ENCODE measurements around the gene TSPAN14. TPM values are rescaled to one million over a fixed set of nuclear protein-coding genes. Genes with fewer than 3 reads are reported as not detected.

Gene TSPAN14
- polyA plus RNA-seq, 3 donors, result 123 to 160 (median 146) TPM

- 52% methylated on average over 4 of the region's 6 CpGs for WGBS (ENCODE audit: insufficient coverage)
- intact Hi-C loops (cut with micrococcal nuclease), result loop anchor here in 1 of 2 donors (5.0 kb wide), 1 partner anchor 82 kb away; no protein-coding TSS in a partner anchor
- H3K36me3 ChIP-seq (replicated peaks in 1 of 2; ENCODE audit: control insufficient read depth in 1 of 2, insufficient read depth in 2 of 2, low read length in 2 of 2), result no peaks in the 10 kb centered on the region
- H3K4me2 ChIP-seq (replicated peaks; ENCODE audit: extremely low read depth, low read length, poor library complexity, severe bottlenecking), result peak overlapping the region; percentile 11
- H3K79me2 ChIP-seq (ENCODE audit: insufficient read depth, low read length), result no peaks in the 10 kb centered on the region
- DNase-seq, result peak in 1 of 3 donors; percentile 43
- no peak overlapping the region for H2AFZ ChIP-seq (ENCODE audit: insufficient read depth, low read depth, low read length, poor library complexity, severe bottlenecking)
- Mint-ChIP-seq H3K4me3 (peak overlapping the region in 1 of 2 donors; percentile 60), H3K27me3 (ENCODE audit: low read depth in 3 of 3) (no peaks in the 10 kb centered on the region), H3K27ac (peak overlapping the region in 6 of 7 donors; percentile 62 to 90 (median 78)), H3K4me1 (peaks cover 72% of the 10 kb centered on the region), H3K9me3 (peaks cover 0 to 2% (median 0%) of the 10 kb centered on the region in 7 donors), H3K36me3 (peaks cover 0 to 2% of the 10 kb centered on the region in 2 donors)
- H4K20me1 ChIP-seq (ENCODE audit: insufficient read depth, low read length), result peaks cover 8% of the 10 kb centered on the region
- H3K9ac ChIP-seq (ENCODE audit: insufficient read depth, low read length, poor library complexity, severe bottlenecking), result peak overlapping the region; percentile 46
- H3K27ac ChIP-seq (ENCODE audit: low read depth in 1 of 2, low read length in 2 of 2), result peak overlapping the region; percentile 58 to 86
- TF ChIP-seq CTCF (IDR thresholded peaks at IDR 0.05), result no peak
- no peaks in the 10 kb centered on the region for H3K9me3 ChIP-seq (replicated peaks in 1 of 2; ENCODE audit: control insufficient read depth in 1 of 2, insufficient read depth in 1 of 2, low read length in 2 of 2)
- H3K4me3 ChIP-seq (replicated peaks in 1 of 3; ENCODE audit: low read depth in 2 of 3, low read length in 3 of 3), result peak overlapping the region in 1 of 3 experiments; percentile 11
- peaks cover 66 to 70% of the 10 kb centered on the region in 2 donors for H3K4me1 ChIP-seq (ENCODE audit: control insufficient read depth in 1 of 2, insufficient read depth in 2 of 2, low read length in 2 of 2)
- no peaks in the 10 kb centered on the region for H3K27me3 ChIP-seq (ENCODE audit: control insufficient read depth in 2 of 2, insufficient read depth in 2 of 2, low read length in 2 of 2)
Measured at GRCh38 chr10:80528901-80529300, 74.8 kb downstream of the TSPAN14 start.

GRCh38 chr10:80529604-80530003 is 75.5 kb downstream of the TSPAN14 start:
- DNase-seq, result peak; percentile 70 to 78 (median 73)
- H3K79me2 ChIP-seq (ENCODE audit: insufficient read depth, low read length), result no peaks in the 10 kb centered on the region
- H3K4me2 ChIP-seq (replicated peaks; ENCODE audit: extremely low read depth, low read length, poor library complexity, severe bottlenecking), result peak overlapping the region; percentile 11
- no peaks in the 10 kb centered on the region for H3K27me3 Mint-ChIP-seq (ENCODE audit: low read depth in 3 of 3)
- no peaks in the 10 kb centered on the region for H3K9me3 ChIP-seq (replicated peaks in 1 of 2; ENCODE audit: control insufficient read depth in 1 of 2, insufficient read depth in 1 of 2, low read length in 2 of 2)
- peak overlapping the region; percentile 68 to 90 (median 73) for H3K27ac Mint-ChIP-seq
- TF ChIP-seq CTCF (IDR thresholded peaks at IDR 0.05), result no peak
- intact Hi-C loops (cut with micrococcal nuclease), result loop anchor here in 1 of 2 donors (5.0 kb wide), 1 partner anchor 82 kb away; no protein-coding TSS in a partner anchor
- H3K4me3 ChIP-seq (replicated peaks in 1 of 3; ENCODE audit: low read depth in 2 of 3, low read length in 3 of 3), result peak overlapping the region in 1 of 3 experiments; percentile 11
- H3K27me3 ChIP-seq (ENCODE audit: control insufficient read depth in 2 of 2, insufficient read depth in 2 of 2, low read length in 2 of 2), result no peaks in the 10 kb centered on the region
- H3K4me1 ChIP-seq (ENCODE audit: control insufficient read depth in 1 of 2, insufficient read depth in 2 of 2, low read length in 2 of 2), result peaks cover 59 to 63% of the 10 kb centered on the region in 2 donors
- H4K20me1 ChIP-seq (ENCODE audit: insufficient read depth, low read length), result peaks cover 5% of the 10 kb centered on the region
- H3K4me3 Mint-ChIP-seq, result peak overlapping the region; percentile 16 to 60
- peaks cover 65% of the 10 kb centered on the region for H3K4me1 Mint-ChIP-seq
- H3K36me3 Mint-ChIP-seq, result peaks cover 0 to 2% of the 10 kb centered on the region in 2 donors
- peak overlapping the region; percentile 46 for H3K9ac ChIP-seq (ENCODE audit: insufficient read depth, low read length, poor library complexity, severe bottlenecking)
- peak overlapping the region; percentile 34 to 86 for H3K27ac ChIP-seq (ENCODE audit: low read depth in 1 of 2, low read length in 2 of 2)
- peaks cover 0 to 2% (median 0%) of the 10 kb centered on the region in 7 donors for H3K9me3 Mint-ChIP-seq
- 1% methylated on average over 10 of the region's 12 CpGs for WGBS (ENCODE audit: insufficient coverage)
- no peak overlapping the region for H2AFZ ChIP-seq (ENCODE audit: insufficient read depth, low read depth, low read length, poor library complexity, severe bottlenecking)
- H3K36me3 ChIP-seq (replicated peaks in 1 of 2; ENCODE audit: control insufficient read depth in 1 of 2, insufficient read depth in 2 of 2, low read length in 2 of 2), result no peaks in the 10 kb centered on the region

Data from CD14-positive monocyte (primary cell).